Endothelial cell of umbilical vein (primary cell): ENCODE data around the gene TMEM120A.
"Not testable (repeated sequence)": the region's sequence is repeated elsewhere in the genome, so short reads cannot be mapped to it uniquely, and the experiment has no call there.

Experiments
- JUN ChIP-seq: IDR thresholded peaks from 2 replicates; pipeline ENCODE4 v1.6.1; 2011; ENCODE audit warnings: borderline replicate concordance, low read depth; ENCODE audit not compliant: insufficient read length, insufficient read depth
- TF ChIP-seq, protein P1 (sequence below), 2 donors: IDR thresholded peaks; 1 replicate in 1 of 2; 2 replicates in 1 of 2; pipeline ENCODE4 v1.5.1; 2011; ENCODE audit warnings: low read length in 2 of 2, mild to moderate bottlenecking in 2 of 2, moderate library complexity in 2 of 2, control low read depth in 1 of 2, inconsistent platforms in 1 of 2, low read depth in 1 of 2; ENCODE audit not compliant: insufficient read depth in 1 of 2; ENCODE audit errors: extremely low read depth in 1 of 2

DNA sequence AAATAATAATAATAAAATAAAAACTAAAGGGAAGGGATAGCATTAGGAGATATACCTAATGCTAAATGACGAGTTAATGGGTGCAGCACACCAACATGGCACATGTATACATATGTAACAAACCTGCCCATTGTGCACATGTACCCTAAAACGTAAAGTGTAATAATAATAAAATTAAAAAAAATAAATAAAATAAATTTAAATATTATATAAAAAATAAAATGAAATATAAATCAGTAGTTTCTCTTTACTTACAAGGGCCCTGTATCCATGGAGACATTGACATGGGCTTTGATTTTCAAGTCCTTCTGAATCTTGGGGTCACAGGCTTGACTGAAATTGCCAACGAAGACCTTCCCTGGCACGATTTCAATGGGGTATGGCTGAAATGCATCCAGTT, 10.6 kb upstream of the TMEM120A start:
- TF ChIP-seq, protein P1, sequence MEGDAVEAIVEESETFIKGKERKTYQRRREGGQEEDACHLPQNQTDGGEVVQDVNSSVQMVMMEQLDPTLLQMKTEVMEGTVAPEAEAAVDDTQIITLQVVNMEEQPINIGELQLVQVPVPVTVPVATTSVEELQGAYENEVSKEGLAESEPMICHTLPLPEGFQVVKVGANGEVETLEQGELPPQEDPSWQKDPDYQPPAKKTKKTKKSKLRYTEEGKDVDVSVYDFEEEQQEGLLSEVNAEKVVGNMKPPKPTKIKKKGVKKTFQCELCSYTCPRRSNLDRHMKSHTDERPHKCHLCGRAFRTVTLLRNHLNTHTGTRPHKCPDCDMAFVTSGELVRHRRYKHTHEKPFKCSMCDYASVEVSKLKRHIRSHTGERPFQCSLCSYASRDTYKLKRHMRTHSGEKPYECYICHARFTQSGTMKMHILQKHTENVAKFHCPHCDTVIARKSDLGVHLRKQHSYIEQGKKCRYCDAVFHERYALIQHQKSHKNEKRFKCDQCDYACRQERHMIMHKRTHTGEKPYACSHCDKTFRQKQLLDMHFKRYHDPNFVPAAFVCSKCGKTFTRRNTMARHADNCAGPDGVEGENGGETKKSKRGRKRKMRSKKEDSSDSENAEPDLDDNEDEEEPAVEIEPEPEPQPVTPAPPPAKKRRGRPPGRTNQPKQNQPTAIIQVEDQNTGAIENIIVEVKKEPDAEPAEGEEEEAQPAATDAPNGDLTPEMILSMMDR (IDR thresholded peaks at IDR 0.05; ENCODE audit: extremely low read depth in 1 of 2, insufficient read depth in 1 of 2, low read depth in 1 of 2, low read length in 2 of 2) = not testable (repeated sequence)
- not testable (repeated sequence) for TF ChIP-seq JUN
